Trophoblast cell (in vitro differentiated cells and primary cell): ENCODE measurements around the gene LRRFIP1.

Source experiments
- DNase-seq, 2 donors: peaks; one replicate each; pipeline ENCODE4 v3.0.0-alpha.2; 2016
- H2AFZ ChIP-seq: 2 replicates; pipeline ENCODE4 v1.6.1; 2013; ENCODE audit warnings: low read length, moderate library complexity, mild to moderate bottlenecking; ENCODE audit not compliant: insufficient read depth, poor library complexity
- H2AK5ac ChIP-seq: 2 replicates; pipeline ENCODE4 v1.6.1; 2013; ENCODE audit warnings: mild to moderate bottlenecking, low read length
- H2BK120ac ChIP-seq: 2 replicates; pipeline ENCODE4 v1.6.1; 2013; ENCODE audit warnings: low read length, mild to moderate bottlenecking, moderate library complexity; ENCODE audit not compliant: insufficient read depth, poor library complexity
- H2BK12ac ChIP-seq: 2 replicates; pipeline ENCODE4 v1.6.1; 2013; ENCODE audit warnings: mild to moderate bottlenecking, low read length, moderate library complexity
- H2BK5ac ChIP-seq: 2 replicates; pipeline ENCODE4 v1.6.1; 2013; ENCODE audit warnings: low read length, low read depth, moderate library complexity, mild to moderate bottlenecking; ENCODE audit not compliant: poor library complexity
- H3K14ac ChIP-seq: 2 replicates; pipeline ENCODE4 v1.6.1; 2013; ENCODE audit warnings: mild to moderate bottlenecking, low read length
- H3K18ac ChIP-seq: 2 replicates; pipeline ENCODE4 v1.6.1; 2013; ENCODE audit warnings: mild to moderate bottlenecking, low read length
- H3K23ac ChIP-seq: 2 replicates; pipeline ENCODE4 v1.6.1; 2013; ENCODE audit warnings: low read length
- H3K27ac ChIP-seq: 2 replicates; pipeline ENCODE4 v1.5.1; 2013; ENCODE audit warnings: low read depth, mild to moderate bottlenecking, inconsistent platforms, low read length, moderate library complexity
- H3K27me3 ChIP-seq: 2 replicates; pipeline ENCODE4 v1.6.1; 2013; ENCODE audit warnings: inconsistent platforms, mild to moderate bottlenecking, low read length, moderate library complexity; ENCODE audit not compliant: insufficient read depth
- H3K36me3 ChIP-seq, 2 experiments: 1 replicate in 1 of 2; 2 replicates in 1 of 2; pipeline ENCODE4 v1.6.1; 2013; ENCODE audit warnings: low read length in 2 of 2, mild to moderate bottlenecking in 2 of 2, moderate library complexity in 1 of 2; ENCODE audit not compliant: insufficient read depth in 2 of 2, control insufficient read depth in 1 of 2
- H3K4ac ChIP-seq: 2 replicates; pipeline ENCODE4 v1.6.1; 2013; ENCODE audit warnings: low read depth, mild to moderate bottlenecking, low read length, moderate library complexity
- H3K4me1 ChIP-seq, 2 experiments: 1 replicate in 1 of 2; 2 replicates in 1 of 2; pipeline ENCODE4 v1.6.1; 2013; ENCODE audit warnings: low read length in 2 of 2, mild to moderate bottlenecking in 2 of 2, moderate library complexity in 1 of 2; ENCODE audit not compliant: insufficient read depth in 2 of 2, control insufficient read depth in 1 of 2
- H3K4me2 ChIP-seq: 2 replicates; pipeline ENCODE4 v1.6.1; 2013; ENCODE audit warnings: inconsistent platforms, mild to moderate bottlenecking, low read length, moderate library complexity
- H3K4me3 ChIP-seq: 2 replicates; pipeline ENCODE4 v1.5.1; 2013; ENCODE audit warnings: mild to moderate bottlenecking, low read depth, low read length, inconsistent platforms
- H3K79me1 ChIP-seq: one replicate; pipeline ENCODE4 v1.6.1; 2013; ENCODE audit warnings: low read length
- H3K79me2 ChIP-seq: 2 replicates; pipeline ENCODE4 v1.6.1; 2013; ENCODE audit warnings: low read length, mild to moderate bottlenecking; ENCODE audit not compliant: control insufficient read depth, insufficient read depth, poor library complexity
- H3K9ac ChIP-seq: 2 replicates; pipeline ENCODE4 v1.6.1; 2013; ENCODE audit warnings: mild to moderate bottlenecking, low read length
- H3K9me3 ChIP-seq: 2 replicates; pipeline ENCODE4 v1.6.1; 2013; ENCODE audit warnings: low read depth, mild to moderate bottlenecking, control low read depth, inconsistent platforms, low read length; ENCODE audit not compliant: insufficient read depth
- H4K12ac ChIP-seq: 2 replicates; pipeline ENCODE4 v1.6.1; 2013; ENCODE audit warnings: low read depth, mild to moderate bottlenecking, low read length, moderate library complexity
- H4K8ac ChIP-seq: 2 replicates; pipeline ENCODE4 v1.6.1; 2013; ENCODE audit warnings: low read depth, mild to moderate bottlenecking, low read length, moderate library complexity
- H4K91ac ChIP-seq: one replicate; pipeline ENCODE4 v1.6.1; 2013; ENCODE audit warnings: low read depth, mild to moderate bottlenecking, low read length, moderate library complexity
- WGBS: extraction: QIAGEN DNeasy Blood & Tissue Kit; methylation state at CpG from one replicate; pipeline ENCODE4 v1.1.7; 2013; ENCODE audit warnings: missing lambda C conversion rate; ENCODE audit not compliant: insufficient read length, insufficient coverage; ENCODE audit errors: extremely low coverage; 5-methylcytosine and 5-hydroxymethylcytosine counted together

LRRFIP1 gene

DNA sequence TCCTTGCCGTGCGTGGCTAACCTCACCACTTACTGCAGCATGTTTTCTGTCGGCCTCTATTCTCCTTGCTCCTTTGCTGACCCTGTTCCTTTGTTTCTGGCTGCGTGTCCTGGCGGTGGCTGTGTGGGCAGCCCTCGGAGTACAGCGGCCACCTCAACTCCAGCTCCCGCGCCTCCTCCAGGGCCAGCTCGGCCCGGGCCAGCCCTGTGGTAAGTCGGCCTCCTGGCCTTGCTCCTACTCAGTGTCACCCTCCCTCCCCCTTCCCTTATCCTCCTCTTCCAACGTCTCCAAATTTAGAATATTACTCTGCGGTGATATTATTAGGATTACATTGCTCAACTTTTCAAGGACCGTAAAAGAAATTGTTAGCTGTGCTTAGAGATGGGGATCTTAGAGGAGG, 111.7 kb downstream of the LRRFIP1 start:
- no peak overlapping the region for H3K18ac ChIP-seq
- H3K4me3 ChIP-seq: no peak overlapping the region
- H2BK5ac ChIP-seq: no peak overlapping the region
- no peak overlapping the region for H3K23ac ChIP-seq
- no peak for DNase-seq
- H3K36me3 ChIP-seq: peaks cover 6 to 8% of the 10 kb centered on the region in 2 experiments
- no CpG with 5 or more reads among the region's 15 CpGs for WGBS
- no peak overlapping the region for H2BK12ac ChIP-seq
- H3K9ac ChIP-seq: no peak overlapping the region
- H3K79me1 ChIP-seq: peaks cover 4% of the 10 kb centered on the region
- no peak overlapping the region for H3K4ac ChIP-seq
- H3K14ac ChIP-seq: no peak overlapping the region
- no peak overlapping the region for H2AK5ac ChIP-seq
- no peak overlapping the region for H3K27ac ChIP-seq
- peaks cover 6% of the 10 kb centered on the region for H3K79me2 ChIP-seq
- no peak overlapping the region for H4K91ac ChIP-seq
- H3K9me3 ChIP-seq: no peaks in the 10 kb centered on the region
- H2AFZ ChIP-seq: no peak overlapping the region
- no peak overlapping the region for H3K4me2 ChIP-seq
- no peak overlapping the region for H2BK120ac ChIP-seq
- H4K12ac ChIP-seq: no peak overlapping the region
- no peak overlapping the region for H4K8ac ChIP-seq
- peaks cover 14 to 21% of the 10 kb centered on the region in 2 experiments for H3K4me1 ChIP-seq
- H3K27me3 ChIP-seq: no peaks in the 10 kb centered on the region

- H3K27ac ChIP-seq: no peak overlapping the region
- peaks cover 4 to 5% of the 10 kb centered on the region in 2 experiments for H3K36me3 ChIP-seq
- H3K9ac ChIP-seq: no peak overlapping the region
- no peak overlapping the region for H2BK5ac ChIP-seq
- no peaks in the 10 kb centered on the region for H3K79me2 ChIP-seq
- no peak overlapping the region for H3K14ac ChIP-seq
- no peak overlapping the region for H3K18ac ChIP-seq
- no peaks in the 10 kb centered on the region for H3K27me3 ChIP-seq
- H4K91ac ChIP-seq: no peak overlapping the region
- WGBS: no CpG with 5 or more reads among the region's 12 CpGs
- no peak for DNase-seq
- no peak overlapping the region for H2BK12ac ChIP-seq
- no peak overlapping the region for H3K23ac ChIP-seq
- H2AFZ ChIP-seq: no peak overlapping the region
- H2BK120ac ChIP-seq: no peak overlapping the region
- no peak overlapping the region for H3K4me2 ChIP-seq
- H3K4me1 ChIP-seq: peaks cover 2 to 7% of the 10 kb centered on the region in 2 experiments
- no peak overlapping the region for H4K8ac ChIP-seq
- H3K4me3 ChIP-seq: no peak overlapping the region
- no peak overlapping the region for H4K12ac ChIP-seq
- no peak overlapping the region for H3K4ac ChIP-seq
- H3K79me1 ChIP-seq: no peaks in the 10 kb centered on the region
- no peaks in the 10 kb centered on the region for H3K9me3 ChIP-seq
- H2AK5ac ChIP-seq: no peak overlapping the region
Measured at GRCh38 chr2:237742191-237742590, 114.8 kb downstream of the LRRFIP1 start.

DNA sequence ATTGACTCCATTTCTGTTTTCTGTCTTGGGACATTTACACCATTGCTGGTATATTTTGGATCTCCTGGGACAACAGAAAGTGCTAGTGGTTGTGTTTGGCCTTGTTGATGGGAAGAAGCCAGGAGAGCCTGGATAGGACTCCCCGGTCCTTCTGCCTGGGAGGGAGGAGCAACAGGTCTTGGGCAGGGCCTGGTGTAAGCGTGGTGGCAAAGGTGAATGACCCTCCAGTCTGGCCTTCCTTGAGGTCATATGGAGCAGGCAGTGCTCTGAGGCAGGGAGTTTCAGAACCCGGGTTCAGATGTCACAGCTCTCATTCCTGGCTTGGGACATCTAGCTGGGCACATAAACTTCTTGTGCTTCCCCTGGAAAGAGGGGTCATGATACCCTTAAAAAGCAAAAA, 115.2 kb downstream of the LRRFIP1 start:
- no CpG with 5 or more reads among the region's 3 CpGs for WGBS
- Histone ChIP-seq H3K4me1 (peaks cover 0 to 6% of the 10 kb centered on the region in 2 experiments), H3K27me3 (no peaks in the 10 kb centered on the region), H4K12ac (no peak overlapping the region), H2BK120ac (no peak overlapping the region), H3K27ac (no peak overlapping the region), H3K18ac (peak overlapping the region; percentile 14), H3K79me2 (no peaks in the 10 kb centered on the region), H2AK5ac (no peak overlapping the region), H3K4me2 (no peak overlapping the region), H3K14ac (no peak overlapping the region), H4K91ac (no peak overlapping the region), H3K4ac (no peak overlapping the region), H3K23ac (no peak overlapping the region), H2AFZ (no peak overlapping the region), H2BK5ac (no peak overlapping the region), H3K9ac (no peak overlapping the region), H3K9me3 (no peaks in the 10 kb centered on the region), H3K79me1 (no peaks in the 10 kb centered on the region), H3K4me3 (no peak overlapping the region), H3K36me3 (peaks cover 4 to 5% of the 10 kb centered on the region in 2 experiments), H2BK12ac (no peak overlapping the region), H4K8ac (no peak overlapping the region)
- DNase-seq: no peak

DNA sequence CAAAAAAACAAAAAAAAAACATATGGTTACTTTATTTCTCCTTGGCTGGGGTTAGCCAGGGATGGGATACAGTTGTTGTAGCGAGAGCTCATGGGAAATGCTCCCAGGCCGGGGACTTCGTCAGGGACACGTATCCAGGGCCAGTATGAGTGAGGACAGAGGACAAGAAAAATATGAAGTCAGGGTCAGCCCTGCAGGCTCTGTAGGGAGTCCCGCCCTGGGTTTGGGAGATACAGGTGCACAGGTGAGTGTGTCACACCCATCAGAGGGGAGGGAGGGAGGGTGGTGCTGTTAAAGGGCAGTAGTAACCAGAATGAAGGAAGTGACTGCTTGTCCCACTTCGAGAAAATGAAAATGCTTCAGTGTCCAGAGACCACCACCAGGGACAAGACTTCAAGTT, 115.6 kb downstream of the LRRFIP1 start:
- Histone ChIP-seq H3K14ac (no peak overlapping the region), H4K91ac (no peak overlapping the region), H2AK5ac (no peak overlapping the region), H4K8ac (no peak overlapping the region), H2BK12ac (no peak overlapping the region), H3K36me3 (peaks cover 4 to 5% of the 10 kb centered on the region in 2 experiments), H2BK120ac (no peak overlapping the region), H3K27me3 (no peaks in the 10 kb centered on the region), H3K9me3 (no peaks in the 10 kb centered on the region), H3K79me1 (no peaks in the 10 kb centered on the region), H3K4me1 (peaks cover 0 to 6% of the 10 kb centered on the region in 2 experiments), H2AFZ (no peak overlapping the region), H3K4me3 (no peak overlapping the region), H3K18ac (no peak overlapping the region), H3K4me2 (no peak overlapping the region), H3K27ac (no peak overlapping the region), H3K9ac (no peak overlapping the region), H3K79me2 (no peaks in the 10 kb centered on the region), H3K4ac (no peak overlapping the region), H3K23ac (no peak overlapping the region), H2BK5ac (no peak overlapping the region), H4K12ac (no peak overlapping the region)
- no CpG with 5 or more reads among the region's 6 CpGs for WGBS
- DNase-seq: peak in 1 of 2 donors; percentile 25
